ENCODE data around the gene MAPK8. TPM values are rescaled to one million over a fixed set of nuclear protein-coding genes. Genes with fewer than 3 reads are reported as not detected.

The MAPK8 gene
- total and polyA plus RNA-seq, 9 of the 15 experiments (the other 6 are each of a cell fraction or from before 2014, with no cell fraction given): 6.4 to 159 (median 71.0) TPM

DNA sequence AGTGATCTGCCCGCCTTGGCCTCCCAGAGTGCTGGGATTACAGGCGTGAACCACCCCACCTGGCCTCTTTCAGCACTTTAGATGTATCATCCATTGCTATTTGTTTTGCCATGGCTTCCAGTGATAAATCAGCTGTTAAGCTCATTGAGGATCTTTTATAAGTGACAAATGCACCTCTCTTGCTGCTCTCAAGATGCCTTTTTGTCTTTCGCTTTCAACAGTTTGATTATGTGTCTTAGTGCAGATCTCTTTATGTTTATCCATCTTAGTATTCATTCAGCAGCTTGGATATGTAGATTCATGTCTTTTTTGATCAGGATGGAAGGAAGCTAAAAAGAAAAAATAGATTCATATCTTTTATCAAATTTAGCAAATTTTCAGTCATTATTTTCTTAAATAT lies 105.6 kb downstream of the MAPK8 start (continued):
- TF ChIP-seq, protein P1, sequence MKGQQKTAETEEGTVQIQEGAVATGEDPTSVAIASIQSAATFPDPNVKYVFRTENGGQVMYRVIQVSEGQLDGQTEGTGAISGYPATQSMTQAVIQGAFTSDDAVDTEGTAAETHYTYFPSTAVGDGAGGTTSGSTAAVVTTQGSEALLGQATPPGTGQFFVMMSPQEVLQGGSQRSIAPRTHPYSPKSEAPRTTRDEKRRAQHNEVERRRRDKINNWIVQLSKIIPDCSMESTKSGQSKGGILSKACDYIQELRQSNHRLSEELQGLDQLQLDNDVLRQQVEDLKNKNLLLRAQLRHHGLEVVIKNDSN (CRISPR knock-in tag; IDR thresholded peaks at IDR 0.05): no peak
- TF ChIP-seq MAFF (IDR thresholded peaks at IDR 0.05; ENCODE audit: low read length) (no peak), CBX5 (IDR thresholded peaks at IDR 0.05; ENCODE audit: borderline replicate concordance, low read depth) (peak; percentile 78; the same call in 1 of the 2 replicates), CBX3 (IDR thresholded peaks at IDR 0.05; ENCODE audit: borderline replicate concordance in 1 of 2, low read length in 2 of 2) (peak in 1 of 2 experiments; percentile 98; a peak in 2 of 3 replicates), FOXP1 (CRISPR knock-in tag; IDR thresholded peaks at IDR 0.05) (0 out of 2 replicates have a peak, but pooled peaks have one; percentile 56), HDAC1 (IDR thresholded peaks at IDR 0.05) (peak in 1 of 2 experiments; percentile 76; a peak in 1 of 4 replicates), CSDE1 (IDR thresholded peaks at IDR 0.05) (no peak)
- TF ChIP-seq, protein P2, sequence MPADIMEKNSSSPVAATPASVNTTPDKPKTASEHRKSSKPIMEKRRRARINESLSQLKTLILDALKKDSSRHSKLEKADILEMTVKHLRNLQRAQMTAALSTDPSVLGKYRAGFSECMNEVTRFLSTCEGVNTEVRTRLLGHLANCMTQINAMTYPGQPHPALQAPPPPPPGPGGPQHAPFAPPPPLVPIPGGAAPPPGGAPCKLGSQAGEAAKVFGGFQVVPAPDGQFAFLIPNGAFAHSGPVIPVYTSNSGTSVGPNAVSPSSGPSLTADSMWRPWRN (IDR thresholded peaks at IDR 0.05; ENCODE audit: low read depth): no peak
- TF ChIP-seq, protein P3, sequence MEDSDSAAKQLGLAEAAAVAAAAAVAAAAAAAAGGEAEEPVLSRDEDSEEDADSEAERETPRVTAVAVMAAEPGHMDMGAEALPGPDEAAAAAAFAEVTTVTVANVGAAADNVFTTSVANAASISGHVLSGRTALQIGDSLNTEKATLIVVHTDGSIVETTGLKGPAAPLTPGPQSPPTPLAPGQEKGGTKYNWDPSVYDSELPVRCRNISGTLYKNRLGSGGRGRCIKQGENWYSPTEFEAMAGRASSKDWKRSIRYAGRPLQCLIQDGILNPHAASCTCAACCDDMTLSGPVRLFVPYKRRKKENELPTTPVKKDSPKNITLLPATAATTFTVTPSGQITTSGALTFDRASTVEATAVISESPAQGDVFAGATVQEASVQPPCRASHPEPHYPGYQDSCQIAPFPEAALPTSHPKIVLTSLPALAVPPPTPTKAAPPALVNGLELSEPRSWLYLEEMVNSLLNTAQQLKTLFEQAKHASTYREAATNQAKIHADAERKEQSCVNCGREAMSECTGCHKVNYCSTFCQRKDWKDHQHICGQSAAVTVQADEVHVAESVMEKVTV (CRISPR knock-in tag; IDR thresholded peaks at IDR 0.05): no peak

All from K562 (cell line).